CD4-positive, alpha-beta T cell treated with Interferon gamma for 1 hour (primary cell): Measurements from ENCODE around the gene SRSF6.
A peak's percentile ranks its signal among the peaks of the same experiment; 100 is the strongest.
"Not testable (repeated sequence)": the region's sequence is repeated elsewhere in the genome, so short reads cannot be mapped to it uniquely, and the experiment has no call there.

Experiments
- DNase-seq: peaks from one replicate; pipeline ENCODE4 v3.0.0-alpha.2; 2020

Gene SRSF6

DNA sequence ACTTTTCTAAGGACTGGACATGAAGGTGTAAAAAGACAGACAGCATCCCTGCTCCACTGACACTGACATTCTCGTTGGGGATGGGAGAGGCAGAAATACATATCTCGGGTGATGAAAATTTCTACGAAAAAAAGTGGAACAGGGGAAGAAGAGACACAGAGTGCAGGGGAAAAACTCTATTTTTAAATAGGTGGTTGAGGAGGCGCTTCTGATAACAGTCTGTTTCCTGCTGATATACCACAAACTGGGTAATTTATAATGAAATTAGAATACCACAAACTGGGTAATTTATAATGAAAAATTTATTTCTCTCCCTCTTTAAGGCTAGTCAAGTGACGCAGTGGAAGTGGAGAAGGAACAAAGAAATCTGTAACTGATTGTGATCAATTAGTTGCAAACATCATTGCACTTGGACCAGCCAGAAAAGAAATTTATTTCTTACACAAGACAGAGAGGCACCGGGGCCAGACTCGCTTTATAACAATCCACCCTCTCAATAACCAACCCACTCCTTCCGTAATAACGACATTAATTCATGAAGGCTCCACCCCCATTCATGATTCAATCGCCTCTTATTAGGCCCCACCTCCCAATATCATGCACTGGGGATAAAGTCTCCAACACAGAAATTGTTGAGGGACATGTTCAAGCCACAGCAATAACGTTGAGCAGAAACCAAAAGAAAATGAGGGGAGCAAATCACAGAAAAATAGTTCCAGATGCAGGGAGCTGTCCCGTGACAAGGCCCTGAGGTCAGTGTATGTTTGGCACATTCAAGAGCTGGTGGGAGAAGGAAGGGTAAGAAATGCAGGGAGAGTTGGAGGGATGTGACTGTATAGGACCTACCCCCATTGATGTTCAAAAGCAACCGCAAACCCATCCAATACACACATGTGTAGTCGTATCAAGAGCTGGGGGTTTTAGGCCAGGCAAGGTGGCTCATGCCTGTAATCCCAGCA is 6.6 kb upstream of the SRSF6 start:
- DNase-seq: no peak

DNA sequence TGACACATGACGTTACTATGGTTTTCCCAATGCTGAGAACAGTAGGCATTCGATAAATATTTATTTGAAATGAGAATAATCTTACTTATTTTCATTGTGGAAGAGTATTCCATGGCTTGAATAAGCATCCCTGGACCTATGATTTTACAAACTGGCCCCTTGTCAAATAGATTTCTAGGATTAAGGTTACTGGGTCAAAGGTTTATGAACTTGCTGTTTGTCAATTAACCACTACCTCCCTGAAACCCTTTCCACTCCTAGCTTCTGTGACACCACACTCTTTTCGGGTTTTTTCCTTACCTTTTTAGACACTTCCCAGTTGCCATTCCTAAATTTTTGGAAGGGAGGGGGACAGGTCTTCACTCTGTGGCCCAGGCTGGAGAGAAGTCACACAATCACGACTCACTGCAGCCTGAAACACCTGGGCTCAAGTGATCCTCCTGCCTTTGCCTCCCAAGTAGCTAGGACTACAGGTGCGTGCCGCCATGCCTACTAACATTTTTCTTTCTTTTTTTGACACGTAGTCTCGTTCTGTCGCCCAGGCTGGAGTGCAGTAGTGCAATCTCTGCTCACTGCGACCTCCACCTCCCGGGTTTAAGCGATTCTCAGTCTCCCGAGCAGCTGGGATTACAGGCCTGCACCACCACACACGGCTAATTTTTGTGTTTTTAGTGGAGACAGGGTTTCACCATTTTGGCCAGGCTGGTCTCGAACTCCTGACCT is 5.1 kb upstream of the SRSF6 start:
- DNase-seq: no peak

DNA sequence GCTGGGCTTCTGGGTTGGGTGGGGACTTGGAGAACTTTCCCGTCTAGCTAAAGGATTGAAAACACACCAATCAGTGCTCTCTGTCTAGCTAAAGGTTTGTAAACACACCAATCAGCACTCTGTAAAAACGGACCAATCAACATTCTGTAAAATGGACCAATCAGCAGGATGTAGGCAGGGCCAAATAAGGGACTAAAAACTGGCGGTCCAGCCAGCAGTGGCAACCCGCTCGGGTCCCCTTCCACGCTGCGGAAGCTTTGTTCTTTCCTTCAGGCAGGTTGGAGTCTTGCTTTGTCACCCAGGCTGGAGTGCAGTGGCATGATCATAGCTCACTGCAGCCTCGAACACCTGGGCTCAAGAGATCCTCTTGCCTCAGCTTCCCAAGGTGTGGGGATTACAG is 1.4 kb upstream of the SRSF6 start:
- not testable (repeated sequence) for DNase-seq

DNA sequence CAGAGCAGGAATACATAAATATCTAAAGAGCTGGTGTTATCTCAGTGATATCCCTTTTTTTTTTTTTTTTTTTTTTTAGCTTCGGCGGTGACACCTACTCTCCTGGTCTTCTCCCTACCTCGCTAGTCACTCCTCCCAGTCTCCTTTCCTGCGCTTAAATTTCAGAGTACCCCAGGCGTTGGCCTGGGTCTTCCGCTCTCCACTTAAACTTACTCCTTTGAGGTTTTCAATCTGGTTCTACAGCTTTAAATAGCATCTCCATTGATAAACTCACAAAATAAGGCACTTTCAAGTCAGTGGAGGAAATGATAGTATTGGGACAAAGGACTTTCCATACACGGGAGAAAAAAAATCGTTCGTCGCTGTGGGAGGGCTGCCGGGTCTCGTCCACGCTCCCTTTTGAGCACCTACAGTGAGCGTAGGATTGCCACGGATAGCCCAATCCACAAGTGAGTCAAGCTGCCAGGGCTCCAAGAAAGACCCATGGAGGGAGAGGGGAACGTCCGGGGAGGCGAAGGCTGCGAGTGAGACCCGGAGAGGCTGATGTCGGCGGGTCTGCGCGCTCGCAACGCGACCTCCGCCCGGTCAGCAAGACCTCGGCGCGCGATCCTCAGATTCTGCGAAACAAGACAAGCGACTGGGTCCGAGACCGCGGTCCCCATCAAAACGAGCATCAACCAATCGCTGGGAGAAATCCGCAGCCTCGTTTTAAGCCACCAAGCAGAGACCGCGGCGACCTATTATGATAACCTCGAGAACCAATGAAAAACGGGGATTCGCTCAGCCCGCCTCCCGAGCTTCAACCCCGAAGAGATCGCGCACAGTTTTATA is 672 bp upstream of the SRSF6 start:
- peak; percentile 86 for DNase-seq

DNA sequence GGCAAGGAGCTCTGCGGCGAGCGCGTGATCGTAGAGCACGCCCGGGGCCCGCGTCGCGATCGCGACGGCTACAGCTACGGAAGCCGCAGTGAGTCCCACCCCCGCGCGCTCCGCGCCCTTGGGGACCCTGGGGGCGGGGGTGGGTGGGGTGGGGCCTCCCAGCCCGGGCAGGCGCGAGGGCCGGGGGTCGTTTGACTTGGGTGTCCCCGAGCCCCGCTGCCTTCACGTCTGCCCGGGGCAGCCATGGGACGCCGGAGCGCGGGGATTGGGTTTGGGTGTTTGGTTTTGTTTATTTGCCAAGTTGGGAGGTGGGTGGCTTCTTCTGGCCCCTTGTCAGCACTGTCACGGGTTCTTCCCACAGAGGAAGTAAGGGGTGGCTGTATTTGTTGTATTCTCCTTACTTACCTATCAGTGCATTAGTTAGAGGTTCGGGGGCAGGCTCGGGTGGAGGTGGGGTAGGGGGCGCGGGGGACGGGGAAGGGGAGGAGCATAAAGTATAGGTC is 777 bp downstream of the SRSF6 start:
- no peak for DNase-seq

DNA sequence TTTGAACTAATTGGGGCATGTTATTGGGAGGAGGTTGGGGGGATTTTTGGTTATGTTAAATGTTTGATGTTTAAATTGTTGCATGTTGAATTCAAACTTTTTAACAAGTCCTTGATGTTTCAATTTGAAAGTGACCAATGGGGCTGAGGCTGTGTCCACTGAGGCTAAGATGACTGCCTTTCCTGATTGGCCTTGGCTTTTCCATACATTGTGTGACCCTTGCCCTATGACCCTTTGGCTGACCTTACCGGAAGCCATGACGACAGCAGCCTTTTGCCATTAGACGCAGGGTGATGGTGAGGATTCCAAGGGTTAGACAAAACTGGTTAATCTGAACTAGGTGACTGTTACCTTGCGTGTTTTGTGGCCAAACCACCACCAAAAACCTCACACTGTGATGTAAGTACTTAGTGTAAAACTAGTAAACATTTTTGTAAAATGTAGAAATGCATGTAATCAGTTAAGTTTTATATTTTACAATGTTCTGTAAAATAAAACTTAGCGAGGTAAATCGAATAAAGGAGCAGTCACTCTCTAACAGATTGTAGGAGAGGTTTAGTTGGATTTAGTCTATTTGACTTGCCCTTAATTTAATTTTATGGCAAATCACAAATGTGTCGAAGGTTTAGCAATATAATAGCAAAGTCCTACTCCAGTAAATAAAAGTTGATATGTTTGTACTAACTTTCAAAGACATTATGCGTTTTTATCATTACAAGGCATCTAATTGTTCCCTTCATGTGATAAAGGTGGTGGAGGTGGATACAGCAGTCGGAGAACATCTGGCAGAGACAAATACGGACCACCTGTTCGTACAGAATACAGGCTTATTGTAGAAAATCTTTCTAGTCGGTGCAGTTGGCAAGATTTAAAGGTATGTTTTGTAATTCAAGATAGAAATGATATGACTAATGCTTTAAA is 1.6 kb downstream of the SRSF6 start:
- no peak for DNase-seq

DNA sequence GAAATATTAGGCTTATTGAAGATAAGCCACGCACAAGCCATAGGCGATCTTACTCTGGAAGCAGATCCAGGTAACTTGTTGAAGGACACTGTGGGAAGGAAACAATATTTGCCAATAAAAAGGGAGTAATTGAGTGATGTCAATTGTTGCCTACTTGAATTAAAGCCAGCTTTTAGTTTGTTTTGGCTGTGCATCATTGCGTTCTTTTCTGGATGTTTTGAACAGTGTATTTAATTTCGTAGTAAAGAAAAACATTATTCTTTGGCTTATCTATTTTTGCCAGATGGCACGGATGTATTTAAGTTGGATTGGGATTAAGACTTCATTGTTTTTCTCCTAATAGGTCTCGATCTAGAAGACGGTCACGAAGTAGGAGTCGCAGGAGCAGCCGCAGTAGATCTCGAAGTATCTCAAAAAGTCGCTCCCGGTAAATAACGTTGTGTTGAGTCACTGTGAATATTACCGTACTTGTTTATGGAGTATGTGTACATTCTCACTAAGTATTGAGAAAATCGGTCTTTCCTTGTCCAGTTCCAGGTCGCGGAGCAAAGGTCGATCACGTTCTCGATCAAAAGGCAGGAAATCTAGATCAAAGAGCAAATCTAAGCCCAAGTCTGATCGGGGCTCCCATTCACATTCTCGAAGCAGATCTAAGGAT is 2.6 kb downstream of the SRSF6 start:
- DNase-seq: no peak

DNA sequence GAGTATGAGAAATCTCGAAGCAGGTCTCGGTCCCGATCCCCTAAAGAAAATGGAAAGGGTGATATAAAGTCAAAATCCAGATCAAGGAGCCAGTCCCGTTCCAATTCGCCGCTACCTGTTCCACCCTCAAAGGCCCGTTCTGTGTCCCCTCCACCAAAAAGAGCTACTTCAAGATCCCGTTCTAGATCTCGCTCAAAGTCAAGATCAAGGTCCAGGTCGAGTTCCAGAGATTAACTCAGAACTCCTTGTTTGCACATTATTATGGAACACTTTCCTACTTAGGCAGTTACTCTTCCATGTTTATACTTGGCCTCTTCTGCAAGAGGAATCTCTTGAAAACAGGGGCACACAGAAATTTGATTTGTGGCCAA is 3.1 kb downstream of the SRSF6 start:
- no peak for DNase-seq

DNA sequence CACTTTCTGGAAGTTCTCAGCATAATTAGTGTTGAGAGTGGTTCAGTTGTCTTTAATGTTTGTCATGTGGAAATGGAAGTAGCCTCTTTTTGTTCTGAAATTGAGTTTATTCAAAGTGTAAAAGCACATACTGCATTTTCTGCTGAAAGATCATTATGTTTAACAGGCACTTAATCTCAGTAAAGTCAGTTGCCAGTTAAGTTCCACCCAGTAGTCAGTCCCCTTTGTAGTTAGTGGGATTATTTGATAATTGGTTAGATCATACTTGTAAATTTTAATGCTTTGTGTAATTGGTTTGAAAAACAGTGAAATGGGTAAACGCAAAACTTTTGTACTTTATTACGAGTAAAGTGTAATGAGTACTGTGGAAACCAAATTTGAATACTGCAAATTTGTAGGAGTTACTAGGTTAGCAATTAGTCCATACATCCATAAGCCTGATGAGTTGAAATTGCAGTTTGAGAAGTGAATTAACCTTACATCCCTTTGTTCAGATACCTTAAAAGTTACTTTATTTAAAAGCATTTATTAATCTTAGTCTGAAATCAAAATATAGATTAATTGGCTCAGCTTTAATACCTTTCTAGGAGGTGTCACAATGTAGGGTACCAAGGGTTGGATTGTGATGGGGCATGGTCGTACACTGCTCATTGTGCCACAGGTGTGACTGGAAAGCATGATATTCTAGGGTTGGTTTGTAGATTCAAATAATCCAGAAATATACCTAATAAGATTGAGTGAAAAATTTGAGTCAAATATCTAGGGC is 4.4 kb downstream of the SRSF6 start:
- DNase-seq: no peak

DNA sequence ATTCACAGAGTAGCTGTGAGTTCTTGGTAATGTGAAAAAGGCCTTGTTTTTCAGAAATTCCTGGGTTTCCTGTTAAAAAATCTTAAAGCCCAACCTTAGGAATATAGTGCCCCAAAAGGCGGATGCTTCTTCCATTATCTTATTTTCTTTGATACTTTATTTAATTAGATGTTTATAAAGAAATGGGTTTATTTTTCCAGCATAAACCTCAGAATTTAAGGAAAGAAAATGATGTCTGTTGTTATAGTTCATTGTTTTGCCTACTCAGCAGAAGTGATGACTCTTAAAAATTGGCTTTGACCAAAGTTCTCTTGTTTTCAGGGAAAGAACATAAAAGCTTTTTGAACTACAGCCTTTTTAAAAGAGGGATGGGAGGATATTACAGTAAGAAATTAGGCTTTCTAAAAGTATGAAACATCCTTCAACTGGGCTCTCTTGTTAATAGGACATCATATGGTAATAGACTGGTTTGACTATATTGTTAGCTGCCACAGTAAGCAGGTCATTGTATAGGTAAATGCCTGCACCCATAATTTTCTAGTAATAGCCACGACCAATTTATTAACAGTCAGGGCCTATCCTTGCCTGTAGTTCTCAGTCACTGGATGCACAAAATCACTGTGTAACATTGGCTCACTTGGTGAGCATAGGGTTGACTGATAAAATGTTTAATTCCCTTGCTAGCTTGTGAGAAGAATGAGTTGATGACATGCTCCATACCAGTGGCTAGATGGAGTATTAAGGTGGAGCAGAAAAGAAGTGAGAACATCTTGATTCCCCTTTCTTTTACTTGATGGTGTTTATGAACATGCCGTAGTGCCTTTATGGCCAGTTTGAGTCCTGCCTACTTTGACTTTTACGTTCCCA is 5.2 kb downstream of the SRSF6 start:
- DNase-seq: no peak

DNA sequence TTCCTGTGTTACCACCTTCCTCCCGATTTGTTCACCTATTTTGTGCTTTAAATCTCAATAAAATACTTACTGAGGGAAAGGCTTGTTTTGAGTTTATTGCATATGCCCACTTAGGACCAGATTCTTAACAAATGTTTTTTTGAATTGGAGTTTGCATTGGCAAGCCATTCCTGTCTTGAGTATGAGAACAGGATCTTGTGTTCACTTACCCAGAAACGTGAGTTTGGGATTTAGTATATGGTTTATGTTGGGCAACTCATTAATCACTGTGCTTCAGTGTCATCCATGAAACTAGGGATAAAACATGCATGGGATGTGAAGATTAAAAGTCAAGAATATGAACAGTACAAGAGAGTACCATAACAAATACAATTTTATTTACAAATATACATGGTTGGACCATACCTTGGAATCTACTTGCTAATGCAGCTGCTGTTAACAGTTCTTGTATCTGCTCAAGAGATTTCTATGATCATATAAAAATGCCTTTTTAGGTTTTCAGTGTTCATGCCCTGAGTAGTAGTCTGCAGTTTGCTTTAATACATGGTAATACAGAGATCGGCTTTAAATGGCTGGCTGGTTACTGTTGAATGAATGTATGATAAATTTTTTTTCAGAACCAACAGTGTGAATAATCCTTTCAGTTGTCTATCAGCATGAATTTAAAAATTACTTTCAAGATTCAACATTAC is 6.0 kb downstream of the SRSF6 start:
- no peak for DNase-seq

DNA sequence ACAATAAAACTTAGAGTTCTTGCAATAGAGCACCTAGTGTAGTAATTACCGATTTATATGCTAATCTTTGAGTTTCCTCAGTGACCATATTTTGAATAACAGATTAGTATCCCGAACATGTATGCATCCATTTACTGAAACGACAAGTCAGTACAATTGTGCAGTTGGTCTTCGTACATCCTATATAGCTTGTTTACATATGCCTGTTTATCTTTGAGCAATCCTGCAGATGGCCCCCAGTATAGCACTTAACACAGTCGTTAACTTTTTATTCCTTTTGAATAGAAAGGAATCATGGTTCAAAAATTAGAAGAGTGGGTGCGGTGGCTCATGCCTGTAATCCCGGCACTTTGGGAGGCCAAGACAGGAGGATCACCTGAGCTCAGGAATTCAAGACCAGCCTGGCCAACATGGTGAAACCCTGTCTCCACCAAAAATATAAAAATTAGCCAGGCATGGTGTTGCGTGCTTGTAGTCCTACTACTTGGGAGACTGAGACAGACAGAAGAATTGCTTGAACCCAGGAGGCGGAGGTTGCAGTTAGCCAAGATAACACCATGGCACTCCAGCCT is 6.6 kb downstream of the SRSF6 start:
- DNase-seq: no peak

DNA sequence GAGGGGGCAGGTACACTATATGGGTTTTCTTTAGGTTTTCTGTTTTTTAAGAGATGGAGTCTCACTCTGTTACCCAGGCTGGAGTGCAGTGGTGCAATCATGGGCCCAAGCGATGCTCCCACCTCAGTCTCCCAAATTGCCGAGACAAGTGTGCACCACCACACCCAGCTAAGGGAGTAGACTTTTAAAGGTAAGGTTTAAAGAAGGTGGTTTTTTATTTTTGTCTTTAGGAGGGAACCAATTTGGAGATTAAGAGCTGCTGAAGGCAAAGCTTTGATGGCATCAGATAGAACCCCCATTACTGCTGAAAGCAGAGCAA is 7.9 kb downstream of the SRSF6 start:
- no peak for DNase-seq

DNA sequence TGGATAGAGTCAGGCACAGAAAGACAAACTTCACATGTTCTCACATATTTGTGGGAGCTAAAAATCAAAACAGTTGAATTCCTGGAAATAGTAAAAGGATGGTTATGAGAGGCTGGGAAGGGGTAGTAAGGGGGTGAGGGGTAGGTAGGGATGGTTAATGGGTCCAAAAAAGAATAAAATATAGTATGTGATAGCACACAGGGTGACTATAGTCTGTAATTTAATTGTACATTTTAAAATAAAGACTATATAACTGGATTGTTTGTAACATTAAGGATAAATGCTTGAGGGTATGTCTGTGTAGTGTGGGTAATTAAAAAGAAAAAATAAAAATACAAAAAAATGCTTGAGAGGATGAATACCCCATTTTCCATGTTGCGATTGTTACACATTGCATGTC is 9.9 kb downstream of the SRSF6 start:
- no peak for DNase-seq

DNA sequence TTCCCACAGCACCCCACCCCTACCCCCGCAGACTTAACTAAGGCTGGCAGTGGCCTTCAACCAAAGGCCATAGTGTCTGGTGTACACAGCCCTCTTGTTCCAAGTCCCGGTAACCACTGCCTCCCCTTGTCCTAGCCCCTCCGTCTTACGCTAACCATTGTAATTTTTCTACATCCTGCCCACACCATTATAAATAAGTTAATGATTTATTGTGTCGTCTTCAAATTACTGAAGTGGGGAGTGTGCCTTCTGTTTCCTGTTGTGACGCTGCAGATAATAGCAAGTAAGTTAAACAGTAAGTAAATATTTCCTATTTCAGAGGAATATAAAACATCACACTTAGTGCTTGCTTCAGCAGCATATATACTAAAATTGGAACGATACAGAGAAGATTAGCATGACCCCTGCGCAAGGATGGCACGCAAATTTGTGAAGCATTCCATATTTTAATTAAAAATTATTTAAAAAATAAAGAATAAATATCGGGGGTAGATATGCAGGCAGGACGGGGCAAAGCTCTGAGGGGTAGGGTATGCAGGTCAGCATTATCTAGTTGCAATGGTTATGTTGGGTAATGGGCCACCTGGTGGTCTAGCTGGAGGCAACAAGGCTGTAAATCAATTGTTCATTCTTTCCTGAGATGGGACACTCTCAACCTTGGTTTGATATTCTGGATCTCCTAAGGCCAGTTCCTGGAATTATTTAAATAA is 15.1 kb downstream of the SRSF6 start:
- DNase-seq: no peak

DNA sequence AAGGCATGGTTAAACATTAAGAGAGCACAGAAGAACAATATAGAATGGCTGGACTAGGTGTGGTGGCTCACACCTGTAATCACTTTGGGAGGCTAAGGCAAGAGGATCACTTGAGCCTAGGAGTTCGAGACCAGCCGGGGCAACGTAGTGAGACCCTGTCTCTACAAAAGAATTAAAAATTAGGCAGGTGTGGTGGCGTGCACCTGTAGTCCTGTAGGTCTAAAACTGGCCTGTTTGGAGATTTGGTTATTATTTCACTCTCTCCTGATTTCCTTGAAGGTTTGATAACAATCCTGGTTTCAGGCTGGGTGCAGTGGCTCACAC is 15.6 kb downstream of the SRSF6 start:
- no peak for DNase-seq

DNA sequence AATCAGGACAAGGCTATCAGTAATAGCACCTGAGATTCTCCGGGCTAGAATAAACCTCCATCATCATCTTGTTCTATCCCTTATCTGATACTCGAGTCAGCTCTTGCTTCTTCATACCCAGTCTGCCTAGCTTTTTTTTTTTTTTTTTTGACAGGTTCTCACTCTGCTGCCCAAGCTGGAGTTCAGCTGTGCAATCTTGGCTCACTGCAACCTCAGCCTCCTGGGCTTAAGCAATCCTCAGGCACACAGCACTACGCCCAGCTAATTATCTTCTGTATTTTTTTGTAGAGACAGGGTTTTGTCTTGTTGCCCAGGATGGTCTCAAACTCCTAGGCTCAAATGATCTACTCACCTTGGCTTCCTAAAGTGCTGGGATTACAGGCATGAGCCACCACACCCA is 19.5 kb downstream of the SRSF6 start:
- DNase-seq: no peak

DNA sequence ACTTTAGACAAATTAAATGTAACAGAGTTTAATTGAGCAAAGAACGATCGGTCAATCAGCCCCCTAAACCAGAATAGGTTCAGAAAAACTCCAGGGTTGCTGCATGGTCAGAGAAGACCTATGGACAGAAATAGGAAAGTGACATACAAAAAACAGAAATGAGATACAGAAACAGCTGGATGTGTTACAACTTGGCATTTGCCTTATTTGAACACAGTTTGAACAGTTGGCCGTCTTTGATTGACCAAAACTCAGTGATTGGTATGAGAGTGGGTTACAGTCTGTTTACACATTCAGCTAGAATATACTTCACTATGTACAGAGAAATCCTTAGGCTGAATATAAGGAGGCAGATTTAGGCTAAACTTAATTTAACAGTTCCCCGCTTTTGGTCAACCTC is 19.9 kb downstream of the SRSF6 start:
- no peak for DNase-seq
